ENCODE results near the gene OTX2.

The OTX2 gene

GRCh38 chr14:56810147-56810719 lies at the start of gene OTX2:
TSS of gene OTX2 (minus strand) at chr14:56810479. CDS start at chr14:56805456, 5,023 bp downstream.
- DNase-seq: no peak

- no peak for DNase-seq
Measured at GRCh38 chr14:56858422-56858821, 48.1 kb upstream of the OTX2 start.

GRCh38 chr14:56857216-56857615 lies 46.9 kb upstream of the OTX2 start:
- DNase-seq: no peak

GRCh38 chr14:56855891-56856461 lies 45.7 kb upstream of the OTX2 start:
- no peak for DNase-seq

GRCh38 chr14:56854325-56854724 lies 44.0 kb upstream of the OTX2 start:
- DNase-seq: no peak

GRCh38 chr14:56846970-56847930 lies 37.0 kb upstream of the OTX2 start:
- no peak for DNase-seq

- DNase-seq: no peak
Measured at GRCh38 chr14:56844406-56845002, 34.2 kb upstream of the OTX2 start.

GRCh38 chr14:56841611-56842010 lies 31.3 kb upstream of the OTX2 start:
- no peak for DNase-seq

- no peak for DNase-seq
Measured at GRCh38 chr14:56840221-56840620, 29.9 kb upstream of the OTX2 start.

- no peak for DNase-seq
Measured at GRCh38 chr14:56829151-56829550, 18.9 kb upstream of the OTX2 start.

- DNase-seq: no peak
Measured at GRCh38 chr14:56826214-56826613, 15.9 kb upstream of the OTX2 start.

GRCh38 chr14:56821805-56822610 lies 11.7 kb upstream of the OTX2 start:
- DNase-seq: no peak

GRCh38 chr14:56821177-56821576 lies 10.9 kb upstream of the OTX2 start:
- DNase-seq: no peak

GRCh38 chr14:56817396-56817921 lies 7.2 kb upstream of the OTX2 start:
- no peak for DNase-seq

GRCh38 chr14:56816574-56817391 lies 6.5 kb upstream of the OTX2 start:
- no peak for DNase-seq

- DNase-seq: no peak
Measured at GRCh38 chr14:56815745-56816144, 5.5 kb upstream of the OTX2 start.

GRCh38 chr14:56814969-56815700 lies 4.9 kb upstream of the OTX2 start:
- no peak for DNase-seq

GRCh38 chr14:56814519-56814959 lies 4.3 kb upstream of the OTX2 start:
- DNase-seq: no peak

GRCh38 chr14:56813143-56813551 lies 2.9 kb upstream of the OTX2 start:
- no peak for DNase-seq

- no peak for DNase-seq
Measured at GRCh38 chr14:56812364-56813141, 2.3 kb upstream of the OTX2 start.

Data from SIG-M5 (cell line).